PC-3 (cell line): ENCODE data around the gene OMG. TPM values are rescaled to one million over a fixed set of nuclear protein-coding genes. Genes with fewer than 3 reads are reported as not detected.

Experiments used
- ATAC-seq: fragments of 200-7000 bp; cut with Tn5 transposase; 2 replicates; pipeline ENCODE4 v1.9.1; 2020; ENCODE audit warnings: mild to moderate bottlenecking, moderate library complexity
- BruUV-seq: library from RNA; stranded (reverse); fragments of 400-500 nt; replicated peaks from 2 replicates; lab custom pipeline; 2021; lab: Mats Ljungman, UMichigan
- CTCF ChIA-PET: fragments of 300-600 bp; sonication (Branson Sonifier 250); formaldehyde crosslinking; loops from one replicate; lab custom pipeline; 2022; ENCODE audit warnings: antibody characterized with exemption; lab: Charles Lee
- POLR2A ChIA-PET: fragments of 300-600 bp; sonication (Branson Sonifier 250); formaldehyde crosslinking; loops from one replicate; lab custom pipeline; 2022; ENCODE audit warnings: antibody characterized with exemption; ENCODE audit not compliant: unreplicated experiment; lab: Charles Lee
- DNase-seq: peaks from one replicate; pipeline ENCODE4 v3.0.0-alpha.2; 2015
- H2AFZ ChIP-seq: fragments of 300-600 bp; sonication (generic); 2 replicates; pipeline ENCODE4 v1.6.0; 2016; ENCODE audit warnings: antibody characterized with exemption, low read length
- H3F3A ChIP-seq: fragments of 300-600 bp; sonication (generic); one replicate; pipeline ENCODE4 v1.6.0; 2017; ENCODE audit warnings: antibody characterized with exemption, low read length, control low read depth, mild to moderate bottlenecking; ENCODE audit not compliant: unreplicated experiment
- H3K27ac ChIP-seq: fragments of 300-600 bp; sonication (generic); 2 replicates; pipeline ENCODE4 v1.5.1; 2016; ENCODE audit warnings: mild to moderate bottlenecking, low read length
- H3K27me3 ChIP-seq: fragments of 300-600 bp; sonication (generic); 2 replicates; pipeline ENCODE4 v1.6.1; 2016; ENCODE audit warnings: low read length, mixed read lengths
- H3K36me3 ChIP-seq: fragments of 300-600 bp; sonication (generic); 2 replicates; pipeline ENCODE4 v1.6.1; 2016; ENCODE audit warnings: low read depth, mixed run types, low read length, mixed read lengths
- H3K4me1 ChIP-seq: fragments of 300-600 bp; sonication (generic); 2 replicates; pipeline ENCODE4 v1.5.1; 2016; ENCODE audit warnings: low read length; ENCODE audit not compliant: insufficient read depth
- H3K4me2 ChIP-seq: fragments of 300-600 bp; sonication (generic); 2 replicates; pipeline ENCODE4 v1.6.0; 2016; ENCODE audit warnings: low read length
- H3K4me3 ChIP-seq: fragments of 300-600 bp; sonication (generic); 2 replicates; pipeline ENCODE4 v1.5.1; 2016; ENCODE audit warnings: mild to moderate bottlenecking, low read length, mixed read lengths
- H3K79me2 ChIP-seq: fragments of 300-600 bp; sonication (generic); 2 replicates; pipeline ENCODE4 v1.6.1; 2017; ENCODE audit warnings: low read length, mixed read lengths
- H3K9ac ChIP-seq: fragments of 300-600 bp; sonication (generic); 2 replicates; pipeline ENCODE4 v1.6.0; 2016; ENCODE audit warnings: mild to moderate bottlenecking, low read length
- H3K9me2 ChIP-seq: fragments of 300-600 bp; sonication (generic); replicated peaks from 2 replicates; pipeline ENCODE4 v1.6.1; 2016; ENCODE audit warnings: mixed run types, low read length, mixed read lengths
- H3K9me3 ChIP-seq: fragments of 300-600 bp; sonication (generic); 2 replicates; pipeline ENCODE4 v1.6.1; 2016; ENCODE audit warnings: low read length, mixed read lengths
- H4K20me1 ChIP-seq: fragments of 300-600 bp; sonication (generic); 2 replicates; pipeline ENCODE4 v1.6.1; 2016; ENCODE audit warnings: low read length, mixed read lengths
- CTCF ChIP-seq: fragments of 300-600 bp; sonication (generic); conservative IDR thresholded peaks from 2 replicates; pipeline ENCODE4 v1.5.1; 2017; ENCODE audit warnings: antibody characterized with exemption, low read depth, mild to moderate bottlenecking, low read length
- EZH2 ChIP-seq: fragments of 300-600 bp; sonication (generic); IDR thresholded peaks from one replicate; pipeline ENCODE4 v1.6.1; 2017; ENCODE audit warnings: antibody characterized with exemption, mild to moderate bottlenecking, low read length; ENCODE audit not compliant: unreplicated experiment
- EZH2phosphoT487 ChIP-seq: fragments of 300-600 bp; sonication (generic); IDR thresholded peaks from 2 replicates; pipeline ENCODE4 v1.6.1; 2018; ENCODE audit warnings: mild to moderate bottlenecking, antibody characterized with exemption, low read length, borderline replicate concordance
- intact Hi-C: fragments of 100-400 bp; cut with micrococcal nuclease; formaldehyde crosslinking; loops from 2 replicates; pipeline ENCODE4 v1.9.0; 2023
- total RNA-seq: library from RNA; depleted of rRNA; stranded (reverse); fragments of >200 nt; gene quantifications from 2 replicates; pipeline ENCODE4 v1.2.3, GENCODE V29; 2014

Gene OMG
- total RNA-seq, 1 experiment from 2014 or later: not detected

- no peak for ATAC-seq
- H3K9me3 ChIP-seq: no peaks in the 10 kb centered on the region
- CTCF ChIA-PET: no interaction called here
- DNase-seq: no peak
- POLR2A ChIA-PET: no interaction called here
- no peak overlapping the region for H3K4me2 ChIP-seq
- TF ChIP-seq CTCF (no peak), EZH2 (no peak), EZH2phosphoT487 (no peak)
- H3K27ac ChIP-seq: no peak overlapping the region
- intact Hi-C loops: no loop called here
- peaks cover 34% of the 10 kb centered on the region for H3K4me1 ChIP-seq
- no peaks in the 10 kb centered on the region for H3K9me2 ChIP-seq
- H2AFZ ChIP-seq: no peak overlapping the region
- no peaks in the 10 kb centered on the region for H3K79me2 ChIP-seq
- no TSS peak for BruUV-seq
- no peak overlapping the region for H3K4me3 ChIP-seq
- H3F3A ChIP-seq: peaks cover 4% of the 10 kb centered on the region
- H3K9ac ChIP-seq: no peak overlapping the region
- no peaks in the 10 kb centered on the region for H4K20me1 ChIP-seq
- H3K36me3 ChIP-seq: 0 out of 2 replicates have a peak, but pooled peaks cover 6% of the 10 kb centered on the region
- H3K27me3 ChIP-seq: no peaks in the 10 kb centered on the region
Measured at GRCh38 chr17:31272236-31272635, 24.8 kb downstream of the OMG start.

GRCh38 chr17:31269578-31269983 is 27.5 kb downstream of the OMG start:
- peak overlapping the region; percentile 53 for H3K4me2 ChIP-seq
- H4K20me1 ChIP-seq: no peaks in the 10 kb centered on the region
- H3K27ac ChIP-seq: peak overlapping the region; percentile 58
- no peak for TF ChIP-seq CTCF
- no peak for TF ChIP-seq EZH2
- TF ChIP-seq EZH2phosphoT487: no peak
- POLR2A ChIA-PET: no interaction called here
- H3K27me3 ChIP-seq: no peaks in the 10 kb centered on the region
- no peaks in the 10 kb centered on the region for H3K9me2 ChIP-seq
- intact Hi-C loops: no loop called here
- DNase-seq: peak; percentile 85
- peak; percentile 95 for ATAC-seq
- H3K9me3 ChIP-seq: no peaks in the 10 kb centered on the region
- peaks cover 34% of the 10 kb centered on the region for H3K4me1 ChIP-seq
- CTCF ChIA-PET: no interaction called here
- H2AFZ ChIP-seq: no peak overlapping the region
- H3K9ac ChIP-seq: no peak overlapping the region
- H3K79me2 ChIP-seq: no peaks in the 10 kb centered on the region
- H3K36me3 ChIP-seq: 0 out of 2 replicates have a peak, but pooled peaks cover 7% of the 10 kb centered on the region
- H3K4me3 ChIP-seq: no peak overlapping the region
- BruUV-seq: no TSS peak
- peaks cover 4% of the 10 kb centered on the region for H3F3A ChIP-seq

GRCh38 chr17:31269036-31269577 is 27.9 kb downstream of the OMG start:
- intact Hi-C loops: no loop called here

More at GRCh38 chr17:31269036-31269577, 27.9 kb downstream of the OMG start:
- ChIA-PET CTCF (no interaction called here), POLR2A (no interaction called here)
- ATAC-seq: no peak
- H3K27me3 ChIP-seq: no peaks in the 10 kb centered on the region
- no TSS peak for BruUV-seq
- H3K9me3 ChIP-seq: no peaks in the 10 kb centered on the region
- H3F3A ChIP-seq: peaks cover 4% of the 10 kb centered on the region
- no peak overlapping the region for H2AFZ ChIP-seq
- peak overlapping the region; percentile 58 for H3K27ac ChIP-seq
- H3K36me3 ChIP-seq: 0 out of 2 replicates have a peak, but pooled peaks cover 7% of the 10 kb centered on the region
- no peak overlapping the region for H3K9ac ChIP-seq
- H4K20me1 ChIP-seq: no peaks in the 10 kb centered on the region
- H3K4me1 ChIP-seq: peaks cover 34% of the 10 kb centered on the region
- no peak for DNase-seq
- TF ChIP-seq EZH2phosphoT487 (no peak), CTCF (no peak), EZH2 (no peak)
- no peak overlapping the region for H3K4me3 ChIP-seq
- no peaks in the 10 kb centered on the region for H3K79me2 ChIP-seq
- no peaks in the 10 kb centered on the region for H3K9me2 ChIP-seq
- peak overlapping the region; percentile 53 for H3K4me2 ChIP-seq
